GM12865 (cell line): ENCODE results near the gene ACTN4.

Experiments used
- DNase-seq: peaks from one replicate; pipeline ENCODE4 v3.0.0; 2010; ENCODE audit warnings: low read depth
- H3K4me3 ChIP-seq: 2 replicates; pipeline ENCODE4 v1.5.1; 2011; ENCODE audit warnings: mild to moderate bottlenecking, low read depth, low read length, control low read depth
- CTCF ChIP-seq: IDR thresholded peaks from 2 replicates; pipeline ENCODE4 v1.5.1; 2011; ENCODE audit warnings: low read length, control low read depth, low read depth, inconsistent platforms; ENCODE audit not compliant: insufficient read depth; ENCODE audit errors: missing control alignments

The ACTN4 gene

GRCh38 chr19:38711726-38712153 is 64.3 kb downstream of the ACTN4 start:
- no peak overlapping the region for H3K4me3 ChIP-seq
- no peak for DNase-seq
- no peak for TF ChIP-seq CTCF

- no peak overlapping the region for H3K4me3 ChIP-seq
- DNase-seq: no peak
- TF ChIP-seq CTCF: no peak
Measured at GRCh38 chr19:38712161-38712748, 64.8 kb downstream of the ACTN4 start.

- no peak for DNase-seq
- H3K4me3 ChIP-seq: no peak overlapping the region
- no peak for TF ChIP-seq CTCF
Measured at GRCh38 chr19:38713227-38713649, 65.8 kb downstream of the ACTN4 start.

GRCh38 chr19:38713865-38714264 is 66.4 kb downstream of the ACTN4 start:
- H3K4me3 ChIP-seq: no peak overlapping the region
- TF ChIP-seq CTCF: no peak
- DNase-seq: no peak

GRCh38 chr19:38714354-38714778 is 66.9 kb downstream of the ACTN4 start:
- no peak for TF ChIP-seq CTCF
- no peak overlapping the region for H3K4me3 ChIP-seq
- DNase-seq: no peak

- no peak overlapping the region for H3K4me3 ChIP-seq
- no peak for TF ChIP-seq CTCF
Measured at GRCh38 chr19:38715555-38715954, 68.1 kb downstream of the ACTN4 start.

GRCh38 chr19:38717051-38717450 is 69.6 kb downstream of the ACTN4 start:
- no peak for TF ChIP-seq CTCF
- H3K4me3 ChIP-seq: no peak overlapping the region
- no peak for DNase-seq

More at GRCh38 chr19:38715555-38715954, 68.1 kb downstream of the ACTN4 start:
- DNase-seq: no peak
